HG03175 (cell line): ENCODE measurements around the gene CCT3.
"Not testable (repeated sequence)": the region's sequence is repeated elsewhere in the genome, so short reads cannot be mapped to it uniquely, and the experiment has no call there.

ENCODE experiments used
- ATAC-seq: cut with Tn5 transposase; IDR thresholded peaks from one replicate; pipeline ENCODE4 v1.9.1; 2021; ENCODE audit warnings: mild to moderate bottlenecking, moderate library complexity; ENCODE audit not compliant: unreplicated experiment

Gene CCT3

GRCh38 chr1:156368889-156369684 is 31.0 kb upstream of the CCT3 start, which contains the start of gene RHBG:
Gene RHBG, plus strand, starts transcription at chr1:156369211. Its CDS starts 39 bp downstream, at chr1:156369250.
- ATAC-seq, result no peak

DNA sequence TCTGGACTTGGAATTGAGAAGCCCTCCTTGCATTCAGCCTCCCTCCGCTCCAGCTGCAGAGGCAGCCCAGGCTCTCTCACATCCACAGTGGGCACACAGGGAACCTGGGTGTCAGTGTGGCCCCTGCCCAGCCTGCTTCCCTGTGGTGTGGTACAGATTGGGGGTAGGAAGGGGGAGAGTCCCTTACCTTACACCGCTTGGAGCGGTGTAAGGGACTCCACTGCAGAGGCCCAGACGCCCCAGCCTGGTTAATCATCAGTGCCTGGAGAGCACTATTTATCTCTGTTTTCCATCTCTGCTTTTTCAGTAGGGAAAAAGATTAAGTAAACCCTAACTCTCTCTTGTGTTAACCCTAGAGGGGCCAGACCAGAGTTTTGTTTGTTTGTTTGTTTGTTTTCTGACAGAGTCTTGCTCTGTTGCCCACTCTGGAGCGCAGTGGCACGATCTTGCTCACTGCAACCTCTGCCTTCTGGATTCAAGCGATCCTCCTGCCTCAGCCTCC is 30.1 kb upstream of the CCT3 start:
- ATAC-seq, result no peak

- no peak for ATAC-seq
These were observed 29.5 kb upstream of the CCT3 start for GRCh38 chr1:156367383-156368156.

DNA sequence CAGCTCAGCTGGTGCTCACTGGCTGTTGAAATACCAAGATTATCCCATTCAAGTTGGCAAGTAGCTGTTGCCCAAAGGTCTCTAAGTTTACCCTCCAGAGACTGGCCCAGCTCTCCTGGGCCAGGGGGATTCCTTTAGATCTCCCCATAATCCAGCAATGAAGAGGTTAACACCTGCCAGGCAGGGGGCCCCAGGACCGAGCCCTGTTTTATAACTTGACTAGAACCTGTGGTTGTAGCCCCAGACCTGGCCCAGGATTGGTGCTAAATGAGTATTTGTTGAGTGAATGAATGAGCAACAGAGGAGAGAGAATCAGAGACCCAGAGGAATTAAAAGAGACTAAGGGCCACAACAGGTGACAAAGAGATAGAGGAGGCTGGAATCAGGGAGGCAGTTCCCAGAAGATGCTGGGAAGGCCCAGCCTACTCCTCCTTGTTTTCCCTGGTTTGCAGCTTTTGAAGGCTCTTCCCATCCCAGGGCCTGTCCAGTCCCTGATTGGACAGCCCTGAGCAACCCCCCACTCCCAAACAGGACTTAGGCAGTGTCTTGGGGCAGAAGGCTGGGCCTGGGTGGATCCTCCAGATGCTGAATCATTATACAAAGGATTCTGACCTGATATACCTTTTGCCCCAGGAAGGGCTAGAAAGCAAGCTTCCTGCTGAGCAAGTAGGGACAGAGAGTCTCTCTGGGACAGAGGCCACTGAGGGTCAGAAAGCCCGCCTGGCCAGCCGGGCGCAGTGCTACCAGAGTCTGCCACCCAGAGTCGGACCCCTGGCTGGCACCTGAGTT is 28.5 kb upstream of the CCT3 start:
- no peak for ATAC-seq

DNA sequence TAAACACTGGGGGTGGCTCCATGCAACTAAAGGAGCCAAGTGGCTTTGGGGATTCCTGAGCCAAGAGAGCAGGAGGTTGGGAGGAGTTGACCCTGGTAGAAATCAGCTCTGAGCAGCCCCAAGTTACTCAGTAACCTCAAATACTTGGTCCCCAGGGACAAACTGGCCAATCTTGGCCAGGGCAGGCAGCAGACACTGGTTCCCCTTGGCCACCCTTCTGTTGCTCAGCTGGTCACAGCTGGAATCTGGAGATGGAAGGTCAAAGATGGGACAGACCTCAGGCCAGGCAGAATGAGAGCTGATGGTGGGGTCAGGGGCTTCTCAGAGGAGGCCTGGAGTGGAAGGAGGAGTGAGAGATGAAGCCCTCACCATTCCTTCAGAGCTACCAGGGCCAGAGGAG is 27.7 kb upstream of the CCT3 start:
- no peak for ATAC-seq

GRCh38 chr1:156360534-156360933 is 22.4 kb upstream of the CCT3 start:
- no peak for ATAC-seq

- ATAC-seq, result no peak
These were observed 21.9 kb upstream of the CCT3 start for GRCh38 chr1:156359973-156360372.

DNA sequence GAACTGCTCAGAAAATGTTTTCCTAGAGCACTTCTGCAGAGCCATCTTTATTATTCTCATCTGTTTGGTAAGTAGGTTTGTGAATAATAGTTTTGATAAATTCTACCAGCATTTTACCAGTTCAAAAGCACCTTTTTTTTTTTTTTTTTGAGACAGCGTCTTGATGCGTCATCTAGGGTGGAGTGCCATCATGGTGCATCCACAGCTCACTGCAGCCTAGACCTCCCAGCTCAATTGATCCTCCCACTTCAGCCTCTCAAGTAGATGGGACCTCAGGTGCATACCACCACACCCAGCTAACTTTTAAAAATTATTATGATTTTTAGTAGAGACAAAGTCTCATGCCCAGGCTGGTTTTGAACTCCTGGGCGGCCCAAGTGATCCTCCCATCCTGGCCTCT is 21.2 kb upstream of the CCT3 start:
- no peak for ATAC-seq

GRCh38 chr1:156358641-156359040 is 20.5 kb upstream of the CCT3 start:
- no peak for ATAC-seq

DNA sequence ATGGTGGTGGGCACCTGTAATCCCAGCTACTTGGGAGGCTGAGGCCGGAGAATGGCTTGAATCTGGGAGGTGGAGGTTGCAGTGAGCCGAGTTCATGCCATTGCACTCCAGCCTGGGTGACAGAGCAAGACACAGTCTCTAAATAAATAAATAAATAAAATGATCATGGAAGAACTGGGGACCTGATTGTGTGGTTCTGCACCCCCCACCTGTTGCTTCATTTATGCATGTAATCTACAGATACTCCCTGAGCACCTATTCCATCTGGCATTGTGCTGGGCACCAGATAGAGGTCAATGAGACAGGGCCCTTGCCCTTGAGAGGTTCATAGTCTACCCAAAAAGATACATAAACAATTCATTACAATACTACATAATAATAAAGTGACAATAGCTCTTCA is 19.9 kb upstream of the CCT3 start:
- ATAC-seq, result no peak

DNA sequence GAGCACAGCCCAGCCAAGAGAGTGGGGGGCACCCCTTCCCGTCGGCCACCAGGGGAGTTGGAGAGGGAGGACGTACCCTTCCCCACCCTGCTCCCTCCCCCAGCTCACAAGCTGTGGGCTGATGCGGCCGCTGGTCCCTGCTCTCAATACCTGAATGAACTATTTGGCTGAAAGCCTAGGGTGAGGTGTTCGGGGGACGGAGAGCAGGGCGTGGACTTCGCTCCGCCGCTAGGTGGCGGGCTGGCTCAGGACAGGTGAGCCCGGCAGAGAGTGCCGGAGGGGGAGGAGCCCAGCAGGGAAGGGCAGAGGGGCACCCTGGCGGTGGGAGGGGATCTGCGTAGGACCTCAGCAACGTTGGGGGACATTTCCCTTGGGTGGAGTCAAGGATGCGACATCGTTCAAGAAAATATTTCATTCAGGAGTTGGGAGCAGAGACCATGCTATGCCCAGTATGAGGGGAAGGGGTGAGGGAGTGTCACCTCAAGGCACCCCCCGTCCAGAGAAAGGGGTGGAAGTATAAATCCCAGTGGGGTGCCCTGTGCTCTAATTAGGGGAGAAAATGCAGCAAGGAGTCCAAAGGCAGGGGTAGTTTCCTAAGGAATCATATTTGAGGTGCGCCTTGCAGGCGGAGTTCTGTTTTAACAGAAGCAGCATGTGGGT is 18.9 kb upstream of the CCT3 start:
- peak; percentile 68 for ATAC-seq

DNA sequence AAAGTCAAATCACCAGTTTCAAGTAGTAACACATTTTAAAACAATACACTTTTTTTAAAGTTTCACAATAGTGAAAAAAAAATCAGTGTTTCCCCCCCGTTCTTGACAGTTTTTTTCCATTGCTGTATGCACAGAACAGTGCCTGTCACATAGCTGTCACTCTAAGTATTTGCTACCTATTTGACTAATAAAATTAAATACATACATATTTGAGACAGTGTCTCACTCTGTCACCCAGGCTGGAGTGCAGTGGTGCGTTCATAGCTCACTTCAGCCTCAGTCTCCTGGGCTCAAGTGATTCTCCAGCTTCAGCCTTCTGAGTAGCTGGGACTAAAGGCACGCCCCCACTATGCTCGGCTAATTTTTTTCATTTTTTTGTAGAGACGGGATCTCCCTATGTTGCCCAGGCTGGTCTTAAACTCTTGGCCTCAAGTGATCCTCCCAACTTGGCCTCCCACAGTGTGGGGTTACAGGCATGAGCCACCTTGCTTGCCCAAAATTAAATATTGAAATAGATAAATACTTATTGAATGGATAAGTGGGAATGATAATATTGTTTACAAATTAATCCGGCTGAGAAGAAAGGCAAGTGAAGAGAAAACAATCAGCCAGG is 18.3 kb upstream of the CCT3 start:
- ATAC-seq, result no peak

DNA sequence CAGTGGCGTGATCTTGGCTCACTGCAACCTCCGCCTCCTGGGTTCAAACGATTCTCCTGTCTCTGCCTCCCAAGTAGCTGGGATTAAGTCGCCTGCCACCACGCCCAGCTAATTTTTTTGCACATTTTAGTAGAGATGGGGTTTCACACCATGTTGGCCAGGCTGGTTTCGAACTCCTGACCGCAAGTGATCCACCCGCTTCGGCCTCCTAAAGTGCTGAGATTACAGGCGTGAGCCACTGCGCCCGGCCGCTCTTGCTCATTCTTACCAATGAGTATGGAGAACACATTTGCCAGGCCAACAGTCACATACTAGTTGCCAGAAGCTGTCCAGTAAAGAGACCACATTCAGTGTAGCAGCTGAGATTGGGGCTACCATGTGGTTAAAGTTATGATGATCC is 14.4 kb upstream of the CCT3 start:
- not testable (repeated sequence) for ATAC-seq

- ATAC-seq, result no peak
These were observed 9.2 kb upstream of the CCT3 start for GRCh38 chr1:156347331-156347730.

DNA sequence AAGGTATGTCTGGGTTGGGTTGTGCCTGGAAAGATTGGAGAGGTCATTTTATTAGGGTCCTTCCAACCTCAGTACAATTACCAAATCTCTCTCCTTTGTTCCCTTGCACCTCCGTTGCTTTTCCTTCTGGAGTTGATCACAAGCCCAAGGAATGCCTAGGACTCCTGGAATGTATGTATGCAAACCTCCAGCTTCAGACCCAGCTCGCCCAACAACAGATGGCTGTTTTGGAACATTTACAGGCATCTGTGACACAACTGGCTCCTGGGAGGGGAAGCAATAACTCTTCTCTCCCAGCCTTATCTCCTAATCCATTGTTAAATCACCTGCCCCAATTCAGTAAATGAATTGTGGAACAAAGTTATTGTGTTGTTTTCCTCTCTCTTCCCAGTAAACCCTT is 8.5 kb upstream of the CCT3 start:
- ATAC-seq, result no peak

DNA sequence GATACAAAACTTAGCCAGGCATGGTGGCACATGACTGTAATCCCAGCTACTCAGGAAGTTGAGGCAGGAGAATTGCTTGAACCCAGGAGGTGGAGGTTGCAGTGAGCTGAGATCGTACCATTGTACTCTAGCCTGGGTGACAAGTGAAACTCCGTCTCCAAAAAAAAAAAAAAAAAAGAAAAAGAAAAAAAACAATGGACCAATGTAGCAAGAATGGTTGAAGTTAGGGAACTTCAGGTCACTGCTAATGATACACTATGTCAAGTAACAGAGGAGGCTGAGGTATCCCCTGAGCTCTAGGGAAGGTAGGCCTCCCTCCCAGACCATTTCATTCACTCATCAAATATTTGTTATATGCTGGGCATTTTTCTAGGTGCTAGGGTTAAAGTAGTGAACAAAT is 7.9 kb upstream of the CCT3 start:
- ATAC-seq, result not testable (repeated sequence)

GRCh38 chr1:156344409-156344808 is 6.3 kb upstream of the CCT3 start:
- no peak for ATAC-seq

DNA sequence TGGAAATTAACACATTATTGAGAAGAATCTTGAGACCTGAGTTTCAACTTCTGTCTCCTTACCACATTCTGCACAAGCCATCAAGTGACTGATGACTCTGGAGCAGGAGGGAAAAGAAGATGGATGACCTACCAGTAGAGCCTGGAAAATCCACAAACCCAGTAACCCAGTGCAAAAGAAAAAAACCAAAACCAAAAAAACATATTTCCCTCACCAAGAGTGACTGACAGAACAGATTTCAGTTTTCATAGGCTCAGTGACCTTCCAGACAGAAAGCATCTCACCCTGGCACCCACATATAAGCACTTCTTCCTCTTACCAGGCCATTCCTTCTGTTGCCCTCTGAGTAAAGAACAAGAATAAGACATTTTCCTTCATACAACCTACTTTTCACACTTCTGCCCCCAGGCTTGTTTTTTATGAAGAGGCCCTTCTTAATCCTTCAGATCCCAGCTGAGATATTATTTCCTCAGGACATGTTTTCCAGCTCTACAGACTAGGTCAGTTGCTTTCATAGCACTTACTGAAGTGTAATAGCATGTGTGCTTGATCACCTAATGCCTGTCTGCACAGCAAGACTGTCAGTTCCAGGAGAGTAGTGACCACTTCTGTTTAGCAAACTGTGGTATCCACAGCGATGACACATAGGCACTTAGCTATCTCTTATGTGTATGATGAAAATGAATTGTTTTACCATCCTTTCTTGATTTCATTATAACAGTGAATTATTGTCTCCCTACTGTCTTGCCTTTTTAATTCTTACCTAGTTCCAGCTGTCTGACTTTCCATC is 4.3 kb upstream of the CCT3 start:
- no peak for ATAC-seq

DNA sequence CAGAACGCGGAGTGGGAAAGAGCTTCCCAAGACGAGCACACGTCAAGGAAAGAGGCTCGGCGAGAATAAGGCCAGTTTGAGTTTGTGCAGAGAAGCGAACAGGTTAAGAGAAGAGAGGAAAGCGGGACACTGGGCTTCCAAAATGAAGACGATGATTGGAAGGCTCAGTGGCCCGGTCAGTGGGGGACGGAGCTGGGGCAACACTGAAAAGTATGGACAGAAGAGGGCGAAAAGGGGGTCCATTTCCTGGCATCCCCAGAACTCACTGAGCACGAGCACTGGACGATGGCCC is 258 bp downstream of the CCT3 start:
- no peak for ATAC-seq
